DMS114 treated with DMSO at 0.1 percent for 48 hours (cell line): ENCODE results near the gene ZBED4.

Experiments used
- DNase-seq: peaks from one replicate; lab custom pipeline; 2025; ENCODE audit not compliant: unreplicated experiment; lab: John Stamatoyannopoulos, UW

ZBED4 gene

GRCh38 chr22:49853981-49854831 is 562 bp downstream of the ZBED4 start:
- DNase-seq: no peak

- no peak for DNase-seq
Measured at GRCh38 chr22:49855251-49855911, 1.7 kb downstream of the ZBED4 start.

- no peak for DNase-seq
Measured at GRCh38 chr22:49856343-49856742, 2.7 kb downstream of the ZBED4 start.

GRCh38 chr22:49856766-49857618 is 3.3 kb downstream of the ZBED4 start:
- DNase-seq: no peak

DNA sequence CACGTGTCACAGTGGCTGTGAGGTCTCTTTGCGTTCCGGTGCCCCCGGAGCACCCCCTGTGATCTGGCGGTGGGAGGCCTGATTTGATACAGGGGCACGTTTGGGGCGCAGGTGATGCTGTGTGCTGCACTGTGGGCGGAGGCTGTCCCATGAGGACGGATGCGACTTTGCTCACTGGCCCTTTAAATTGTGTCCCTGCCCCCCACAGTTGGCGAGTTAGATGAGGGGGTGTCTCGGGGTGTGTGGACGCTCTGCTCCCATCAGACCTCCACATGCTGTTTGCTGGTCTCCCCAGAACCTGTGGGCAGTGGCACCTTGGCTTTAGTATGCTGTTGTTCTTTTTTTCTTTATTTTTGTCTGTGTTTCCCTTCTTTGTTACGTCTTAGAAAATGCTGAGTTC is 5.2 kb downstream of the ZBED4 start:
- DNase-seq: no peak

GRCh38 chr22:49861642-49862495 is 8.2 kb downstream of the ZBED4 start:
- DNase-seq: no peak

GRCh38 chr22:49862496-49862776 is 8.8 kb downstream of the ZBED4 start:
- DNase-seq: no peak

DNA sequence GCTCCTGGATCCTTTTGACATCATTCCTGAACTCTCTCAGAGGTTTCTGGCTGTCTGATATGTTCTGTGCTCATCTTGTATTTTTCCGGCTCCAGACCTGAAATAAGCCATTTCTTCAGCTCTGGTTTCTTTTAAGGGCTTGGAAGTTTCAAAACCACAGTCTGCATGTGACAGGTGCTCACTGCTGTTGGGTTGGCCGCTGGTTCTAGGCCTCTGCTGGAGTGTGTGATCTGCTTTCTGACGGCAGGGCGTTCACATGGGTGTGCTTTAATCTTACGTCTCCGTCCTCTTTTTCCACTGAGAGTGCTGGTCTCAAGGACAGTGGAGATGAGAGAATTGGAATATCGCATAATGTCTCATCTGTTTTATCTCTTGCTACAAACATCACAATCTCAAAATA is 10.3 kb downstream of the ZBED4 start:
- DNase-seq: no peak

- no peak for DNase-seq
Measured at GRCh38 chr22:49865156-49865555, 11.5 kb downstream of the ZBED4 start.

- DNase-seq: no peak
Measured at GRCh38 chr22:49866134-49866533, 12.5 kb downstream of the ZBED4 start.

- no peak for DNase-seq
Measured at GRCh38 chr22:49866646-49867045, 13.0 kb downstream of the ZBED4 start.

GRCh38 chr22:49867303-49868265 is 13.9 kb downstream of the ZBED4 start:
- DNase-seq: no peak

DNA sequence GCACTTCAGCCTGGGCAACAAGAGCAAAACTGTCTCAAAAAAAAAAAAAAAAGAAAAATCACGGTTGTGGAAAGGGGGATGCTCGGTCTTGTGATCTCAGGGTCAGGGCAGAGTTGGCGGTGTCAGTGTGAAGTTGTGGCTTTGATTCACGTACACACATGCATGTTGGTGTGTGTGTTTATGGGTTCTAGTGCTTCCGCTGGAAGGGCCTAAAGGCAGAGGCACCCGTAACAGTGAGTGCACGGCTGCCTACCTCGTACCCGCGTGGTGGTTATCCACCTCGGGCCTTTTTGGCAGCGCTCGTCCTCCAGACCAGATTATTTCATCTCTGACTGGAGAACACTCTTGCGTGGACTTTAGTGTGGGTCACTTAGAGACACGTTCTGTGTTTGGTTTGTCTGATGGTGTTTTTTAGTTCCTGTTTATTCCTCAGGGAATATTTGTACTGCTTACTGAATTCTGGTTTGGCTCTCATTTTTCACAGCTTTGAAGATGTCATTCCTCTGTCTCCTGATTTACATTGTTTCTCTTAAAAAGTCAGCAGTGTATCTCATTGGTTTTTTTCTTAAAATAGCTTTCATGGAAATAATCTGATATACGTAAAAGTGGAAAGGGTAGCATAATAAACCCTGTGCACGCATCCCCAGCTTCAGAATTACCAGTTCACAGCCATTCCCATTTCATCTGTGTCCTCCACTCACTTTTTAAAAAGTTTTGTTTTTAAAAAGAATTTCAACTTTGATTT is 15.6 kb downstream of the ZBED4 start:
- DNase-seq: no peak

DNA sequence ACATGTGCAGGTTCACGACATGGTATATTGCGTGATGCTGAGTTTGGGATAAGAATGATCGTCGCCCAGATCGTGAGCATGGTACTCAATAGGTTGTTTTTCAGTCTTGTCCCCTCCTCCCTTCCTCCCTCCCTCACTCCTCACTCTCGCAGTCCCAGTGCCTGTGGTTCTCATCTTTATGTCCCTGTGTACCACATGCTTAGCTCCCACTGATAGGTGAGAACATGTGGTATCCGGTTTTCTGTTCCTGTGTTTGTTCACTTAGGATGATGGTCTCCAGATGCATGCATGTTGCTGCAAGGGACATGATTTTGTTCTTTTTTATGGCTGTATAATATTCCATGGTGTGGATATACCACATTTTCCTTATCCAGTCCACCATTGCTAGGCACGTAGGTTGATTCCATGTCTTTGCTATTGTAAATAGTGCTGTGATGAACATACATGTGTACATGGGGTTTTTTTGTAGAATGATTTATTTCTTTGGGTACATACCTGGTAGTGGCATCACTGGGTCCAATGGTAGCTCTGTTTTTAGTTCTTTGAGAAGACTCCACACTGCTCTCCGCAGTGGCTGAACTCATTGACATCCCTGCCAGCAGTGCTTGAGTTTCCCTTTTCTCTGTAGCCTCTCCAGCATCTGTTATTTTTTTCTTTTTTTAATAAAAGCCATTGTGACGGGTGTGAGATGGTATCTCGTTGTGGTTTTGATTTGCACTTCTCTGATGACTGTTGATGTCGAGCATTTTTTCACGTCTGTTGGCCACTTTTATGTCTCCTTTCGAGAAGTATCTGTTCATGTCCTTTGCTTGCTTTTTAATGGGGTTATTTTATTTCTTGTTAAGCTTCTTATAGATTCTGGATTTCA is 16.4 kb downstream of the ZBED4 start:
- no peak for DNase-seq

- DNase-seq: no peak
Measured at GRCh38 chr22:49871482-49871881, 17.8 kb downstream of the ZBED4 start.

GRCh38 chr22:49872347-49872746 is 18.7 kb downstream of the ZBED4 start:
- no peak for DNase-seq

DNA sequence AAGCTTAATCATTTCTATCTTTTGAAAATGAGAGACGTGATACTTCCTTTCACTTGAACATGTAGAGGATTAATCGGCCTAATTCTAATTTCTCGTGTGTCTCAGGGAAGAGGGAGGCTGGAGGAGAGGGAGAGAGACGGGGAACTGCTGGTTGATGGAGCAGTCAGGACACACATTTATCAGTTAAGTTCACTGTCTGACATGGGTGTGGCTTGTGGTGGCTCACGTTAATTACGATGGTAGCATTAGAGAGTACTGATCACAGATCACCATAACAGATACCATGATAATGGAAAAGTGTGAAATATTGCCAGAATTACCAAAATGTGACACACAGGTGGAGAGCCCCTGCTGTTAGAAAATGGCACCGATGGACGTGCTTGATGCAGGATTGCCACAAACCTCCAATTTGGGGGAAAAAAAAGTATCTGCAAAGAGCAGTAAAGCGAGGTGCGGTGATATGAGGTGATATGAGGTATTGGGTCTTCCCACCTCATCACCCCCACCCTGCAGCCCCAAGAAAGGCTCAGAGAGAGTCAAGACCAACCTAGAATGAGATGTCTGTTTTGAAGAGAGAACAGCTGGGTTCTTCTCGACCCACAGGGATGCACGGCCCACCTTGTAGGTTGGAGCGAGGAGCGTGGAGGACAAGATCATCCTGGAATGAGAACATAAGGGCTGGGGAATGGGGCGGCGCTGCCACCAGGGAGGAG is 19.7 kb downstream of the ZBED4 start:
- no peak for DNase-seq

- no peak for DNase-seq
Measured at GRCh38 chr22:49877642-49878041, 24.0 kb downstream of the ZBED4 start.
